Panc1 (cell line): ENCODE measurements around the gene DUSP3.

Experiments used
- POLR2AphosphoS5 ChIP-seq: IDR thresholded peaks from 2 replicates; pipeline ENCODE4 v1.6.1; 2012; ENCODE audit warnings: mild to moderate bottlenecking, low read depth, low read length, moderate library complexity
- SIN3A ChIP-seq: IDR thresholded peaks from 2 replicates; pipeline ENCODE4 v1.6.1; 2012; ENCODE audit warnings: low read depth, mild to moderate bottlenecking, low read length, moderate library complexity, borderline replicate concordance; ENCODE audit not compliant: insufficient read depth
- TCF7L2 ChIP-seq: IDR thresholded peaks from 2 replicates; pipeline ENCODE4 v1.6.1; 2011; ENCODE audit warnings: mild to moderate bottlenecking, low read depth, low read length, inconsistent platforms
- TF ChIP-seq, protein P1 (sequence below): fragments of 450-650 bp; IDR thresholded peaks from 2 replicates; pipeline ENCODE4 v1.5.1; 2017; ENCODE audit warnings: mild to moderate bottlenecking
- TF ChIP-seq, protein P2 (sequence below), 2 experiments: IDR thresholded peaks; 2 replicates each; pipeline ENCODE4 v1.6.1; 2011 to 2012; ENCODE audit warnings: low read depth in 2 of 2, control low read depth in 1 of 2, low read length in 1 of 2, mild to moderate bottlenecking in 1 of 2, moderate library complexity in 1 of 2; ENCODE audit not compliant: insufficient read depth in 1 of 2

DNA sequence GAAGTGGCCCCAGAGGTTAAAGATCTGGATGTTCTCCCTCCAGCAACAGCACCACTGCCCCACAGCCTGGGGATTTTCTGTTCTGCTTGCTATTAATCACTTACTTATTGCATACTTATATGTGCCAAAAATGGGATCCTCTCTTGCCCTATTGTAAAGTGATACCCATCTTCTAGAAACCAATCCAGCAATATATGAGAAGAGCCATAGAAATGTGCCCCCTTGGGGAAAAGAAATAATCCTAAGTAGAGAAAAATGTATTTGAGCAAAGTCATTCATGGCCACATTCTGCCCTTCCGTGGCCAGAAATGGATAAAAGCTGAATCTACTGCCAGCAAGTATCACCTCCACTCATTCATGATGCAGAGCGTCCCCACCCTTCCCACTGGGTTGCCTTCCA, 41.1 kb downstream of the DUSP3 start:
- TF ChIP-seq, protein P1, sequence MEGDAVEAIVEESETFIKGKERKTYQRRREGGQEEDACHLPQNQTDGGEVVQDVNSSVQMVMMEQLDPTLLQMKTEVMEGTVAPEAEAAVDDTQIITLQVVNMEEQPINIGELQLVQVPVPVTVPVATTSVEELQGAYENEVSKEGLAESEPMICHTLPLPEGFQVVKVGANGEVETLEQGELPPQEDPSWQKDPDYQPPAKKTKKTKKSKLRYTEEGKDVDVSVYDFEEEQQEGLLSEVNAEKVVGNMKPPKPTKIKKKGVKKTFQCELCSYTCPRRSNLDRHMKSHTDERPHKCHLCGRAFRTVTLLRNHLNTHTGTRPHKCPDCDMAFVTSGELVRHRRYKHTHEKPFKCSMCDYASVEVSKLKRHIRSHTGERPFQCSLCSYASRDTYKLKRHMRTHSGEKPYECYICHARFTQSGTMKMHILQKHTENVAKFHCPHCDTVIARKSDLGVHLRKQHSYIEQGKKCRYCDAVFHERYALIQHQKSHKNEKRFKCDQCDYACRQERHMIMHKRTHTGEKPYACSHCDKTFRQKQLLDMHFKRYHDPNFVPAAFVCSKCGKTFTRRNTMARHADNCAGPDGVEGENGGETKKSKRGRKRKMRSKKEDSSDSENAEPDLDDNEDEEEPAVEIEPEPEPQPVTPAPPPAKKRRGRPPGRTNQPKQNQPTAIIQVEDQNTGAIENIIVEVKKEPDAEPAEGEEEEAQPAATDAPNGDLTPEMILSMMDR: no peak
- TF ChIP-seq SIN3A: no peak
- TF ChIP-seq, protein P2, sequence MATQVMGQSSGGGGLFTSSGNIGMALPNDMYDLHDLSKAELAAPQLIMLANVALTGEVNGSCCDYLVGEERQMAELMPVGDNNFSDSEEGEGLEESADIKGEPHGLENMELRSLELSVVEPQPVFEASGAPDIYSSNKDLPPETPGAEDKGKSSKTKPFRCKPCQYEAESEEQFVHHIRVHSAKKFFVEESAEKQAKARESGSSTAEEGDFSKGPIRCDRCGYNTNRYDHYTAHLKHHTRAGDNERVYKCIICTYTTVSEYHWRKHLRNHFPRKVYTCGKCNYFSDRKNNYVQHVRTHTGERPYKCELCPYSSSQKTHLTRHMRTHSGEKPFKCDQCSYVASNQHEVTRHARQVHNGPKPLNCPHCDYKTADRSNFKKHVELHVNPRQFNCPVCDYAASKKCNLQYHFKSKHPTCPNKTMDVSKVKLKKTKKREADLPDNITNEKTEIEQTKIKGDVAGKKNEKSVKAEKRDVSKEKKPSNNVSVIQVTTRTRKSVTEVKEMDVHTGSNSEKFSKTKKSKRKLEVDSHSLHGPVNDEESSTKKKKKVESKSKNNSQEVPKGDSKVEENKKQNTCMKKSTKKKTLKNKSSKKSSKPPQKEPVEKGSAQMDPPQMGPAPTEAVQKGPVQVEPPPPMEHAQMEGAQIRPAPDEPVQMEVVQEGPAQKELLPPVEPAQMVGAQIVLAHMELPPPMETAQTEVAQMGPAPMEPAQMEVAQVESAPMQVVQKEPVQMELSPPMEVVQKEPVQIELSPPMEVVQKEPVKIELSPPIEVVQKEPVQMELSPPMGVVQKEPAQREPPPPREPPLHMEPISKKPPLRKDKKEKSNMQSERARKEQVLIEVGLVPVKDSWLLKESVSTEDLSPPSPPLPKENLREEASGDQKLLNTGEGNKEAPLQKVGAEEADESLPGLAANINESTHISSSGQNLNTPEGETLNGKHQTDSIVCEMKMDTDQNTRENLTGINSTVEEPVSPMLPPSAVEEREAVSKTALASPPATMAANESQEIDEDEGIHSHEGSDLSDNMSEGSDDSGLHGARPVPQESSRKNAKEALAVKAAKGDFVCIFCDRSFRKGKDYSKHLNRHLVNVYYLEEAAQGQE (IDR thresholded peaks at IDR 0.05; ENCODE audit: insufficient read depth in 1 of 2, low read depth in 2 of 2, low read length in 1 of 2): no peak
- TF ChIP-seq POLR2AphosphoS5: no peak
- no peak for TF ChIP-seq TCF7L2
